ENCODE results near the gene RNPS1.

RNPS1 gene

DNA sequence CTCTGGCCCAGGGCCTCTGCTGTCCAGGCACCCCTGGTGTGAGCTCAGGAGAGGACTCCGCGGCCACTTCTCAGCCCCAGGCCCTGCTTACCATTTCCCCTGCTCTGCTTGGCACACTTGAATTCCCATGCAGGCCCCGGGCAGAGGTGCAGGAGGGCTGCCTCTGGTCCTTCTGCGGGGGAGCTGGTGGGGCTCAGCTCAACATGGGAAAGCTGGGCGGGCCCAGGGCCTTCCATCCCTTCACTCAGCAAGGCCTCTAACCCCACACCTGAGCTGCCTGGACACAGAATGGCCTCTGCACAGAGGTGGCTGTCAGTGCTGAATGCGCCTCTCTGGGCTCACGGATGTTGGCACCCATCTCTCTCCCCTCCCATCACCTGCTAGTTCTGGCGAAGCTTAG lies 12.5 kb upstream of the RNPS1 start:
- Histone ChIP-seq H3K4me2 (ENCODE audit: low read length) (no peak overlapping the region), H3K4me1 (no peaks in the 10 kb centered on the region), H3K36me3 (ENCODE audit: control insufficient read depth, insufficient read depth, low read length) (no peaks in the 10 kb centered on the region), H3K79me2 (no peaks in the 10 kb centered on the region), H3K4me3 (ENCODE audit: low read depth, low read length) (no peak overlapping the region), H3K9ac (no peak overlapping the region), H3K9me3 (ENCODE audit: control insufficient read depth, low read length) (no peaks in the 10 kb centered on the region), H2AFZ (no peak overlapping the region), H3K27ac (no peak overlapping the region), H3K27me3 (ENCODE audit: control insufficient read depth, insufficient read depth, low read length) (no peaks in the 10 kb centered on the region)
- TF ChIP-seq CTCF (IDR thresholded peaks at IDR 0.05), result no peak

DNA sequence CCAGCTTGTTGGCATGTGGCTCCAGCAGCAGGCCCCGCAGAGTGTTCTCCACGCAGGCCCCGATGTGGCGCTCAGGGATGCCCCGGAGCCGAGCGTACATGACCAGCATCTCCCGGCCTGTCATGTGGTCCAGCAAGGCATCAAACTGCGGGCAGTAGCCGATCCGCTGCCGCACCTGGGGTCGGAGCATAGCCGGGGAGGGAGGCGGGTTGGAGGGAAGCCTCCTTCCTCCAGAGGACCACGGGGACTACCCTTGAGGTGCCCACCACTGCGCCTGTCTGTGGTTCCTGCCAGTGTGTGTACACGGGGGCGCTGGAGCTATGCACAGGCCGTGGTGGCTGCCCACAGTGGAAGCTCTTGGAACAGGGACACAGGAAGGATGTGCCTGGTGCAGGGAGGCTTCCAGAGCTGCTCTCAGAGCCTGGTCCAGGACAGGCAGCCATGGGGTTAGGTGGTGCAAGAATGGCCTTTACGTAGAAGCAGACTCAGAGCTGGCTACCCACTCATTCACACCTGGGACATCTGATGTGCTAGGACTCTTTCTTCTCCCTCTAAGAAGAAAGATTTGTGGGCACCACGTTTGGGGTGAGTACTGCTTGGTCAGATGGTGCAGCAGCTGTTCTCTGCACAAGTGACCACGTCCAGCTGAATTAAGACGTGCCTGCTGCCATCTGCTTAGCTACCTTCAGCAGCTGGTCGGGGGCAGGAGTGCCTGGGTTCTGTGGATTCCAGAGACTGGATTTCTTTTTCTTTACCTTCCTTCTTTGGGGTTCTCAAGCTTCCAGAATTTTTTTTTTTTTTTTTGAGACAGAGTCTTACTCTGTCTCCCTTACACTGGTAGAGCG lies 11.3 kb upstream of the RNPS1 start:
- no peak for TF ChIP-seq CTCF (IDR thresholded peaks at IDR 0.05)
- no peaks in the 10 kb centered on the region for H3K79me2 ChIP-seq
- no peak overlapping the region for H3K27ac ChIP-seq
- no peak overlapping the region for H3K4me2 ChIP-seq (ENCODE audit: low read length)
- H3K4me3 ChIP-seq (ENCODE audit: low read depth, low read length), result no peak overlapping the region
- no peaks in the 10 kb centered on the region for H3K36me3 ChIP-seq (ENCODE audit: control insufficient read depth, insufficient read depth, low read length)
- H3K9me3 ChIP-seq (ENCODE audit: control insufficient read depth, low read length), result no peaks in the 10 kb centered on the region
- H2AFZ ChIP-seq, result no peak overlapping the region
- H3K4me1 ChIP-seq, result no peaks in the 10 kb centered on the region
- no peak overlapping the region for H3K9ac ChIP-seq
- H3K27me3 ChIP-seq (ENCODE audit: control insufficient read depth, insufficient read depth, low read length), result no peaks in the 10 kb centered on the region

GRCh38 chr16:2278272-2278608 lies 10.3 kb upstream of the RNPS1 start:
- H2AFZ ChIP-seq, result no peak overlapping the region
- H3K36me3 ChIP-seq (ENCODE audit: control insufficient read depth, insufficient read depth, low read length), result no peaks in the 10 kb centered on the region
- no peaks in the 10 kb centered on the region for H3K9me3 ChIP-seq (ENCODE audit: control insufficient read depth, low read length)
- no peaks in the 10 kb centered on the region for H3K4me1 ChIP-seq
- no peak overlapping the region for H3K4me3 ChIP-seq (ENCODE audit: low read depth, low read length)
- H3K4me2 ChIP-seq (ENCODE audit: low read length), result no peak overlapping the region
- TF ChIP-seq CTCF (IDR thresholded peaks at IDR 0.05), result no peak
- no peak overlapping the region for H3K9ac ChIP-seq
- no peak overlapping the region for H3K27ac ChIP-seq
- H3K79me2 ChIP-seq, result no peaks in the 10 kb centered on the region
- no peaks in the 10 kb centered on the region for H3K27me3 ChIP-seq (ENCODE audit: control insufficient read depth, insufficient read depth, low read length)

- no peaks in the 10 kb centered on the region for H3K36me3 ChIP-seq (ENCODE audit: control insufficient read depth, insufficient read depth, low read length)
- H3K27me3 ChIP-seq (ENCODE audit: control insufficient read depth, insufficient read depth, low read length), result no peaks in the 10 kb centered on the region
- TF ChIP-seq CTCF (IDR thresholded peaks at IDR 0.05), result no peak
- H3K27ac ChIP-seq, result no peak overlapping the region
- H2AFZ ChIP-seq, result no peak overlapping the region
- H3K4me3 ChIP-seq (ENCODE audit: low read depth, low read length), result no peak overlapping the region
- no peak overlapping the region for H3K9ac ChIP-seq
- no peak overlapping the region for H3K4me2 ChIP-seq (ENCODE audit: low read length)
- no peaks in the 10 kb centered on the region for H3K79me2 ChIP-seq
- H3K4me1 ChIP-seq, result no peaks in the 10 kb centered on the region
- no peaks in the 10 kb centered on the region for H3K9me3 ChIP-seq (ENCODE audit: control insufficient read depth, low read length)
Measured at GRCh38 chr16:2277466-2278271, 9.7 kb upstream of the RNPS1 start.
